Measurements from ENCODE around the gene NETO2. TPM values are rescaled to one million over a fixed set of nuclear protein-coding genes. Genes with fewer than 3 reads are reported as not detected.

Gene NETO2
- total RNA-seq, 1 experiment from 2014 or later = 38.2 TPM

- intact Hi-C loops (cut with micrococcal nuclease; ENCODE audit: unreplicated experiment) (no loop called here), in situ Hi-C loops (cut with HindIII; ENCODE audit: low pct_unique_long_range_greater_than_20kb, low sequenced_read_pairs) (no loop called here)
- Histone ChIP-seq H3K9me3 (ENCODE audit: control insufficient read depth, insufficient read depth, low read depth, low read length) (no peaks in the 10 kb centered on the region), H3K27me3 (ENCODE audit: control insufficient read depth, insufficient read depth, low read length) (no peaks in the 10 kb centered on the region), H3K36me3 (ENCODE audit: control insufficient read depth, insufficient read depth, low read length) (no peaks in the 10 kb centered on the region), H3K4me1 (ENCODE audit: control insufficient read depth, insufficient read depth, low read length) (no peaks in the 10 kb centered on the region), H3K4me3 (ENCODE audit: low read depth in 2 of 2, low read length in 2 of 2) (no peak overlapping the region), H3K27ac (ENCODE audit: low read length) (no peak overlapping the region)
- ChIA-PET POLR2A (no interaction called here), CTCF (interaction anchor here (0.6 kb wide), 1 partner anchor 91 kb away, joined by 3 read pairs; no protein-coding TSS in a partner anchor)
- TF ChIP-seq TCF7L2 (IDR thresholded peaks at IDR 0.05; ENCODE audit: low read depth, low read length) (no peak), POLR2AphosphoS5 (IDR thresholded peaks at IDR 0.05; ENCODE audit: low read depth, low read length) (no peak), SIN3A (IDR thresholded peaks at IDR 0.05; ENCODE audit: borderline replicate concordance, insufficient read depth, low read depth, low read length) (no peak), CTCF (IDR thresholded peaks at IDR 0.05) (no peak), REST (IDR thresholded peaks at IDR 0.05; ENCODE audit: insufficient read depth in 1 of 2, low read depth in 2 of 2, low read length in 1 of 2) (no peak)
- ATAC-seq (no peak), DNase-seq (ENCODE audit: low read depth, low spot score) (no peak)
- no TSS peak for BruUV-seq (replicated peaks)
These were observed 92.7 kb downstream of the NETO2 start for GRCh38 chr16:47051031-47051430.

- Histone ChIP-seq H3K36me3 (ENCODE audit: control insufficient read depth, insufficient read depth, low read length) (no peaks in the 10 kb centered on the region), H3K9me3 (ENCODE audit: control insufficient read depth, insufficient read depth, low read depth, low read length) (no peaks in the 10 kb centered on the region), H3K27me3 (ENCODE audit: control insufficient read depth, insufficient read depth, low read length) (no peaks in the 10 kb centered on the region), H3K4me1 (ENCODE audit: control insufficient read depth, insufficient read depth, low read length) (no peaks in the 10 kb centered on the region), H3K4me3 (ENCODE audit: low read depth in 2 of 2, low read length in 2 of 2) (no peak overlapping the region), H3K27ac (ENCODE audit: low read length) (no peak overlapping the region)
- no peak for TF ChIP-seq CTCF (IDR thresholded peaks at IDR 0.05)
- TF ChIP-seq REST (IDR thresholded peaks at IDR 0.05; ENCODE audit: insufficient read depth in 1 of 2, low read depth in 2 of 2, low read length in 1 of 2) = no peak
- no peak for TF ChIP-seq POLR2AphosphoS5 (IDR thresholded peaks at IDR 0.05; ENCODE audit: low read depth, low read length)
- no peak for TF ChIP-seq TCF7L2 (IDR thresholded peaks at IDR 0.05; ENCODE audit: low read depth, low read length)
- TF ChIP-seq SIN3A (IDR thresholded peaks at IDR 0.05; ENCODE audit: borderline replicate concordance, insufficient read depth, low read depth, low read length) = no peak
- ChIA-PET POLR2A (no interaction called here), CTCF (no interaction called here)
- ATAC-seq (no peak; the same call in 1 of the 2 replicates), DNase-seq (ENCODE audit: low read depth, low spot score) (no peak)
- intact Hi-C loops (cut with micrococcal nuclease; ENCODE audit: unreplicated experiment) = loop anchor here (10.0 kb wide), 2 partner anchors 95 to 1105 kb away; partner anchors contain the start of genes ABCC12 and NETO2
- no TSS peak for BruUV-seq (replicated peaks)
- in situ Hi-C loops (cut with HindIII; ENCODE audit: low pct_unique_long_range_greater_than_20kb, low sequenced_read_pairs) = no loop called here
These were observed 93.7 kb downstream of the NETO2 start for GRCh38 chr16:47049901-47050583.
